ENCODE measurements around the gene LGALS1. TPM values are rescaled to one million over a fixed set of nuclear protein-coding genes. Genes with fewer than 3 reads are reported as not detected.
A peak's percentile ranks its signal among the peaks of the same experiment; 100 is the strongest.

LGALS1 gene
- total RNA-seq = 100 to 1,000 TPM; 152 to 154 TPM
- 114 to 128 reads per million in 2 donors for total RNA-seq

GRCh38 chr22:37674951-37675929 is at the start of gene LGALS1:
TSS of gene LGALS1 (plus strand) at chr22:37675636. CDS start at chr22:37675703, 67 bp downstream.
- H3K27ac Mint-ChIP-seq = peak within 1 kb of the TSS; percentile 95
- peaks cover 40% of the 10 kb centered on the region for H3K4me1 Mint-ChIP-seq

DNA sequence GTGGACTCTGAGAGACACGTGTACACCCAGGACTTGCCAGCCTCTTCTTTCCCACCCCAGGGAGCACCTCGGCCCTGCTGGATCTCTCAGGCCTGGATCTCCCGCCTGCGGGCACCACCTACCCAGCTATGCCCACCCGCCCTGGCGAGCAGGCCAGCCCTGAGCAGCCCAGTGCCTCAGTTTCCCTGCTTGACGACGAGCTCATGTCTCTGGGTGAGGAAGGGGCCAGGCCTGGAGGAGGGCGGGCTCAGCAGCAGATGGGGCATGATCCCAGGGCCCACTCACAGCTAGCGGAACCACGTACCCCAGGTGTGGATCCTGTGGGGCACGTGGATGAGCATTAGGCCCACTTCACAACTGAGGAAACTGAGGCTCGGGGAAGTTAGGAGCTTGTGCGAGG is 49.7 kb upstream of the LGALS1 start:
- DNase-seq = no peak
- no peaks in the 10 kb centered on the region for H3K9me3 ChIP-seq (ENCODE audit: control insufficient read depth, low read length, poor library complexity, severe bottlenecking)
- Mint-ChIP-seq H3K4me1 (peaks cover 37% of the 10 kb centered on the region), H3K27me3 (no peaks in the 10 kb centered on the region), H3K4me3 (no peak overlapping the region), H3K27ac (peak overlapping the region; percentile 79), H3K36me3 (ENCODE audit: low read depth) (peaks cover 3% of the 10 kb centered on the region)
- no peak for ATAC-seq

More at GRCh38 chr22:37674951-37675929, at the start of gene LGALS1:
- peak; percentile 34 to 50 (median 47) for DNase-seq
- H3K9me3 ChIP-seq (ENCODE audit: control insufficient read depth, low read length, poor library complexity, severe bottlenecking) = no peaks in the 10 kb centered on the region
- peak within 1 kb of the TSS; percentile 97 for H3K4me3 Mint-ChIP-seq
- H3K36me3 Mint-ChIP-seq (ENCODE audit: low read depth) = peaks cover 2% of the 10 kb centered on the region
- H3K27me3 Mint-ChIP-seq = no peaks in the 10 kb centered on the region
- ATAC-seq = peak; percentile 43

- H3K27me3 Mint-ChIP-seq = no peaks in the 10 kb centered on the region
- ATAC-seq = no peak
- peak overlapping the region; percentile 68 for H3K4me3 Mint-ChIP-seq
- H3K4me1 Mint-ChIP-seq = peaks cover 38% of the 10 kb centered on the region
- H3K36me3 Mint-ChIP-seq (ENCODE audit: low read depth) = peaks cover 3% of the 10 kb centered on the region
- H3K27ac Mint-ChIP-seq = peak overlapping the region; percentile 93
- no peak for DNase-seq
- H3K9me3 ChIP-seq (ENCODE audit: control insufficient read depth, low read length, poor library complexity, severe bottlenecking) = no peaks in the 10 kb centered on the region
Measured at GRCh38 chr22:37626144-37626543, 49.3 kb upstream of the LGALS1 start.

GRCh38 chr22:37626556-37627075 is 48.8 kb upstream of the LGALS1 start:
- Mint-ChIP-seq H3K27ac (peak overlapping the region; percentile 93), H3K4me1 (peaks cover 41% of the 10 kb centered on the region), H3K36me3 (ENCODE audit: low read depth) (peaks cover 3% of the 10 kb centered on the region), H3K4me3 (peak overlapping the region; percentile 68), H3K27me3 (no peaks in the 10 kb centered on the region)
- DNase-seq (no peak), ATAC-seq (no peak)
- H3K9me3 ChIP-seq (ENCODE audit: control insufficient read depth, low read length, poor library complexity, severe bottlenecking) = no peaks in the 10 kb centered on the region

GRCh38 chr22:37627121-37627520 is 48.3 kb upstream of the LGALS1 start:
- no peak for DNase-seq
- Mint-ChIP-seq H3K4me3 (peak overlapping the region; percentile 67), H3K4me1 (peaks cover 45% of the 10 kb centered on the region)

GRCh38 chr22:37627545-37627944 is 47.9 kb upstream of the LGALS1 start:
- DNase-seq (no peak), ATAC-seq (peak; percentile 81)
- Mint-ChIP-seq H3K27me3 (no peaks in the 10 kb centered on the region), H3K4me3 (peak overlapping the region; percentile 67), H3K27ac (peak overlapping the region; percentile 93), H3K4me1 (peaks cover 45% of the 10 kb centered on the region), H3K36me3 (ENCODE audit: low read depth) (peaks cover 3% of the 10 kb centered on the region)
- H3K9me3 ChIP-seq (ENCODE audit: control insufficient read depth, low read length, poor library complexity, severe bottlenecking) = no peaks in the 10 kb centered on the region

More at GRCh38 chr22:37627121-37627520, 48.3 kb upstream of the LGALS1 start:
- ATAC-seq = no peak
- no peaks in the 10 kb centered on the region for H3K9me3 ChIP-seq (ENCODE audit: control insufficient read depth, low read length, poor library complexity, severe bottlenecking)
- no peaks in the 10 kb centered on the region for H3K27me3 Mint-ChIP-seq
- peak overlapping the region; percentile 93 for H3K27ac Mint-ChIP-seq
- peaks cover 3% of the 10 kb centered on the region for H3K36me3 Mint-ChIP-seq (ENCODE audit: low read depth)

DNA sequence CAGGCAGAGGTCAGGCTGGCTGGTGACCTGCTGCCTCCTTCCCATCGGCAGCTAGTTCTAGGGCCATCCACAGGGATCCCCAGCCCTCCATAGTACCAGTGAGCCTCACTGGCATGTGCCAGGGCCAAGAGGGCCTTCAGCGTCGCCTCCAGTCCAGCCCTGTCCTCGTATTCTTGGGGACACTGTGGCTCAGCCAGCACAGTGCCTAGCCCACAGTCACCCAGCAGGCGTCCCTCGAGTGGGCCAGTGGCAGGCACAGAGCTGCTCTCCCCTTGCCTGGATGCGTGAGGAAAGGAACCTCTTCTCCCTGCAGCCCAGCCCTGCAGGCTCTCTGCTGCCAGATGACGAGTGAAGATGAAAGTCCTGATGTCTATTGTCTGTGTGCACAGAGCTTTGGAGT is 46.6 kb upstream of the LGALS1 start:
- no peaks in the 10 kb centered on the region for H3K27me3 Mint-ChIP-seq
- H3K4me1 Mint-ChIP-seq = peaks cover 53% of the 10 kb centered on the region
- H3K9me3 ChIP-seq (ENCODE audit: control insufficient read depth, low read length, poor library complexity, severe bottlenecking) = no peaks in the 10 kb centered on the region
- peak overlapping the region; percentile 93 for H3K27ac Mint-ChIP-seq
- H3K36me3 Mint-ChIP-seq (ENCODE audit: low read depth) = peaks cover 3% of the 10 kb centered on the region
- DNase-seq (no peak), ATAC-seq (no peak)
- no peak overlapping the region for H3K4me3 Mint-ChIP-seq

DNA sequence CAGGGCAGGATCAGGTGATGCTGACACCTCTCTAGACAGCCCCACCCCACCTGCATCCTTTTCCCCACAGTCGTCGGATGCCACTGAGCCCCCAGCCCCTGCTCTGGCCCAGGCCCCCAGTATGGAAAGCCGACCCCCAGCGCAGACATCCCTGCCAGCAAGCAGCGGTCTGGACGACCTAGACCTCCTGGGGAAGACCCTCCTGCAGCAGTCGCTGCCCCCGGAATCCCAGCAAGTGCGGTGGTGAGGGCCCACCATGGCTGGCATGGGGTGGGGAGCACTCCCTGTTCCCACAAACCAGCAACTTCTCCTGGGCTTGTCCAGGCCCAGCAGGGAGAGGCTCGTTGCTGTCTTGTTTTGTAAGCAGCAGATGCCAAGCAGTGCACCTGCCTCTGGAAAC is 45.5 kb upstream of the LGALS1 start:
- H3K4me1 Mint-ChIP-seq = peaks cover 59% of the 10 kb centered on the region
- no peaks in the 10 kb centered on the region for H3K9me3 ChIP-seq (ENCODE audit: control insufficient read depth, low read length, poor library complexity, severe bottlenecking)
- DNase-seq (no peak), ATAC-seq (no peak)
- H3K36me3 Mint-ChIP-seq (ENCODE audit: low read depth) = peaks cover 3% of the 10 kb centered on the region
- no peak overlapping the region for H3K4me3 Mint-ChIP-seq
- peak overlapping the region; percentile 93 for H3K27ac Mint-ChIP-seq
- no peaks in the 10 kb centered on the region for H3K27me3 Mint-ChIP-seq

DNA sequence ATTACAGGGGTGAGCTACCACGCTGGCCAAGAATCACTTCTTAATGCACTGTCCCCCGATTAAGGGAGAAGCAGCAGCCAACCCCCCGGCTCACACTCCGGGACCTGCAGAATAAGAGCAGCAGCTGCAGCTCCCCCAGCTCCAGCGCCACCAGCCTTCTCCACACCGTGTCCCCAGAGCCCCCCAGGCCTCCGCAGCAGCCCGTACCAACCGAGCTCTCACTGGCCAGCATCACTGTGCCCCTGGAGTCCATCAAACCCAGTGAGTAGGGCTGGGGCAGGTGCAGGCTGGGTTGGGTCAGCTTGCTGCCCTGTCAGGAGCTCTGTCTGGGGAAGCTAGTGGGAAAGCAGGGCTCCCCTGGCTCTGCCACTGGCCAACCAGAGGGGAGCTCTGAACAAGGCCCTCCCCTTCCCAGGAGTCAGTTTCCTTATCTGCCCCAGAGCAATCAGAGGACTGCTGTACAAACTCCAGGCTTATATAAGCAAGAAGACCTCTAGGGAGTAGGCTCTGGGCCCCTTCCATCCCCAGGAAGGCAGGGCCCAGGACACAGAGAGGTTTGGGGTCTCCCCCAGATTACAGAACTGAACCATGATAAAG is 44.5 kb upstream of the LGALS1 start:
- no peak for DNase-seq
- no peaks in the 10 kb centered on the region for H3K36me3 Mint-ChIP-seq (ENCODE audit: low read depth)
- H3K27me3 Mint-ChIP-seq = no peaks in the 10 kb centered on the region
- H3K27ac Mint-ChIP-seq = peak overlapping the region; percentile 95
- H3K4me1 Mint-ChIP-seq = peaks cover 52% of the 10 kb centered on the region
- H3K9me3 ChIP-seq (ENCODE audit: control insufficient read depth, low read length, poor library complexity, severe bottlenecking) = no peaks in the 10 kb centered on the region
- no peak for ATAC-seq
- H3K4me3 Mint-ChIP-seq = no peak overlapping the region

DNA sequence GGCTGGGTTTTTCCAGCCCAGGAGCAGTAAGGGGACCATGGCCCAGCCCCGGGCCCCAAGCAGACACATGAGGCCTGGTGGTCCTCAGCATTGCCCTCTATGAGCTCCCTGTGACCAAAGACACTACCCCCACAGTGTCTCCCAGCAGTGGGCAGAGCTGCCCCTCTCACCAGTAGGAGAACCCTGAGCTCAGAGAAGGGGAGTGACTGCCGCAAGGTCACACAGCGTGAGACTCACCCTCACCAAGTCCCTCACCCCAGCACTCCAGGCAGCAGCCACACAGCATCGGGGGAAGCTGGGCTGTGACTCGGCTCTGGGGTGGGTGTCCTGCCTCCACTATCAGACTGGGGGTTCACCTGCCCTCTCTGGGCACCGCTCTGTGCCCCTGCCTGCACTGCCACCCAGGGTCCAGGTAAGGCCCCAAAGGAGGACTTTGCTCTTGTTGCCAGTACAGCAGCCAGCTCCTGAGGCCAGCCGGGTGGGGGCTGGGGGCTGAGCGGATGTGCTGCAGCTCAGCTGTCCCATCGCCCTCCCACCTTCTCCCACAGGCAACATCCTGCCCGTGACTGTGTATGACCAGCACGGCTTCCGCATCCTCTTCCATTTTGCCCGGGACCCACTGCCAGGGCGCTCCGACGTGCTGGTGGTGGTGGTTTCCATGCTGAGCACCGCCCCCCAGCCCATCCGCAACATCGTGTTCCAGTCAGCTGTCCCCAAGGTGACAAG is 43.8 kb upstream of the LGALS1 start:
- ATAC-seq = no peak
- H3K9me3 ChIP-seq (ENCODE audit: control insufficient read depth, low read length, poor library complexity, severe bottlenecking) = no peaks in the 10 kb centered on the region
- Mint-ChIP-seq H3K36me3 (ENCODE audit: low read depth) (no peaks in the 10 kb centered on the region), H3K27ac (peak overlapping the region; percentile 95), H3K4me1 (peaks cover 56% of the 10 kb centered on the region), H3K27me3 (no peaks in the 10 kb centered on the region), H3K4me3 (peak overlapping the region; percentile 56)
- DNase-seq = no peak

- H3K27me3 Mint-ChIP-seq = no peaks in the 10 kb centered on the region
- H3K9me3 ChIP-seq (ENCODE audit: control insufficient read depth, low read length, poor library complexity, severe bottlenecking) = no peaks in the 10 kb centered on the region
- H3K4me1 Mint-ChIP-seq = peaks cover 56% of the 10 kb centered on the region
- ATAC-seq = no peak
- H3K36me3 Mint-ChIP-seq (ENCODE audit: low read depth) = no peaks in the 10 kb centered on the region
- DNase-seq = no peak
- H3K27ac Mint-ChIP-seq = peak overlapping the region; percentile 95
- peak overlapping the region; percentile 56 for H3K4me3 Mint-ChIP-seq
Measured at GRCh38 chr22:37632174-37633088, 43.0 kb upstream of the LGALS1 start.

GRCh38 chr22:37633089-37633624 is 42.3 kb upstream of the LGALS1 start:
- Mint-ChIP-seq H3K4me1 (peaks cover 59% of the 10 kb centered on the region), H3K36me3 (ENCODE audit: low read depth) (no peaks in the 10 kb centered on the region), H3K4me3 (peak overlapping the region; percentile 79), H3K27ac (peak overlapping the region; percentile 95), H3K27me3 (no peaks in the 10 kb centered on the region)
- DNase-seq = peak in 1 of 3 donors; percentile 35
- no peaks in the 10 kb centered on the region for H3K9me3 ChIP-seq (ENCODE audit: control insufficient read depth, low read length, poor library complexity, severe bottlenecking)
- peak; percentile 62 for ATAC-seq
